Brain microvascular endothelial cell (primary cell): ENCODE measurements around the gene AMFR.

Experiments used
- DNase-seq: peaks from one replicate; pipeline ENCODE4 v3.0.0-alpha.2; 2020
- H3K27ac ChIP-seq: fragments of 250-450 bp; sonication (Bioruptor Pico); 2 replicates; pipeline ENCODE4 v1.5.1; 2020; ENCODE audit warnings: mild to moderate bottlenecking, moderate library complexity
- H3K27me3 ChIP-seq: fragments of 250-450 bp; sonication (Bioruptor Pico); replicated peaks from 2 replicates; pipeline ENCODE4 v1.5.1; 2020; ENCODE audit warnings: mild to moderate bottlenecking
- H3K36me3 ChIP-seq: fragments of 250-450 bp; sonication (Bioruptor Pico); replicated peaks from 2 replicates; pipeline ENCODE4 v1.5.1; 2020; ENCODE audit warnings: mild to moderate bottlenecking
- H3K4me3 ChIP-seq: 2 replicates; pipeline ENCODE4 v1.5.1; 2011; ENCODE audit warnings: low read depth, mild to moderate bottlenecking, control low read depth, low read length, moderate library complexity
- CTCF ChIP-seq: IDR thresholded peaks from 2 replicates; pipeline ENCODE4 v1.5.1; 2011; ENCODE audit warnings: low read depth, mild to moderate bottlenecking, moderate library complexity, low read length, control low read depth, inconsistent platforms; ENCODE audit errors: missing control alignments
- in situ Hi-C: cut with HindIII; loops from 2 replicates; pipeline ENCODE4 v1.10.0; 2017; ENCODE audit warnings: low sequenced_read_pairs, low pct_ligation_motif_present

Gene AMFR

GRCh38 chr16:56463153-56463552, 37.8 kb upstream of the AMFR start:
- TF ChIP-seq CTCF = no peak
- DNase-seq = no peak
- H3K27ac ChIP-seq = no peak overlapping the region
- no peak overlapping the region for H3K4me3 ChIP-seq
- in situ Hi-C loops = no loop called here
- H3K27me3 ChIP-seq = no peaks in the 10 kb centered on the region
- H3K36me3 ChIP-seq = peaks cover 73% of the 10 kb centered on the region

DNA sequence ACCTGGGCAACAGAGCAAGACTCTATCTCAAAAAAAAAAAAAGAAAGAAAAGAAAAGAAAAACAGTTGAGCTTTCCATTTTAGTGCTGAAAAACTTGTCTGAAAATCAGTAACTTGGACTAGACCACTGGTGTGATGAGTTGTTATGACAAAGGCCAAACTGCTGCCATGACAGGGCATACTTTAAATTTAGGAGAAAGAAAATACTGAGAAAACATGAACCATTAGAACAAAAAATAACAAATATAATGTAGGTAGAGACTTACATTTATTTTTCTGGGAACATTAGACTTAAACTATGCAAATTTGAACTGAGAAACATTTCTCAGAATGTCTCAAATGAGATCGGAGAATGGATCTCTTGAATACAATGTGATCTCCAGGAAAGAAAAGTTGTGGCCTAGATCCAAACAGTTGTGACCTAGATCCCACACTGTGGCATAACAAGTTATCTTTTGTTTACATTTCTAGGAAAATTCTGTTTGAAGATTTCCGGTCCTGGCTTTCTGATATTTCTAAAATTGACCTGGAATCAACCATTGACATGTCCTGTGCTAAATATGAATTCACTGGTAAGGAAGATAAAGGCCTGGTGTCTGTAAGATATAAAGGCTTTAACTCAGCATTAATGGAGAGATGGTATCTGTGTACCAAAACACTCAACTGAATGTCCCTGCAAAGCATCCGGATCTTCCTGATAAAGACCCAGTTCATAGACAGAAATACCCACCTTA, 36.9 kb upstream of the AMFR start:
- Histone ChIP-seq H3K27me3 (no peaks in the 10 kb centered on the region), H3K4me3 (no peak overlapping the region), H3K27ac (no peak overlapping the region), H3K36me3 (peaks cover 70% of the 10 kb centered on the region)
- in situ Hi-C loops = no loop called here
- DNase-seq = no peak
- TF ChIP-seq CTCF = no peak

DNA sequence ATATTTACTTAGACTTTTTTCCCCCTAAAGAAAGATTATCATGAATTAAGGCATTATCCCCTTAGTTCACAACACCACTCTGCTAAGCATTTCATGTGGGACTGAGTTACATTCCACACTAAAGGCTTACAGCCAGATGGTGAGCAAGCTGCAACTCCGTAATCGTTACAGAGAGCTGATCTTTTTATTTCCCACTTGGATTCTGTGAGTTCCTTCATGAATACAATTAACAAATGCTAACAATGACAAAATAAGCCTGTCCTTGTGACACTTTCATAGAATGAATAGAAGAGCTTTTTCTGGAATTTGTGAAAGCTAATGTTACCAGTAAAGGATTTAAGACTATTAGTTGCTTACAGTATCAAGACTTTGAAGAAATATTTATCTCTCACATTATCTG, 34.8 kb upstream of the AMFR start:
- in situ Hi-C loops = no loop called here
- DNase-seq = no peak
- no peak overlapping the region for H3K4me3 ChIP-seq
- H3K36me3 ChIP-seq = peaks cover 66% of the 10 kb centered on the region
- no peak overlapping the region for H3K27ac ChIP-seq
- H3K27me3 ChIP-seq = no peaks in the 10 kb centered on the region
- no peak for TF ChIP-seq CTCF

GRCh38 chr16:56457927-56458470, 32.7 kb upstream of the AMFR start:
- in situ Hi-C loops = no loop called here
- TF ChIP-seq CTCF = no peak
- peaks cover 62% of the 10 kb centered on the region for H3K36me3 ChIP-seq
- H3K27ac ChIP-seq = no peak overlapping the region
- no peaks in the 10 kb centered on the region for H3K27me3 ChIP-seq
- DNase-seq = no peak
- no peak overlapping the region for H3K4me3 ChIP-seq

- peaks cover 25% of the 10 kb centered on the region for H3K36me3 ChIP-seq
- peak overlapping the region; percentile 89 for H3K4me3 ChIP-seq
- H3K27me3 ChIP-seq = no peaks in the 10 kb centered on the region
- DNase-seq = peak; percentile 32
- in situ Hi-C loops = no loop called here
- no peak for TF ChIP-seq CTCF
- H3K27ac ChIP-seq = peak overlapping the region; percentile 77
These were observed 26.7 kb upstream of the AMFR start for GRCh38 chr16:56451753-56452689.
